GM19239 (cell line): ENCODE results near the gene ZW10.
"Not testable (repeated sequence)": the region's sequence is repeated elsewhere in the genome, so short reads cannot be mapped to it uniquely, and the experiment has no call there.

Experiments used
- DNase-seq: peaks from one replicate; pipeline ENCODE4 v3.0.0; 2011; ENCODE audit warnings: low spot score; ENCODE audit not compliant: insufficient read length
- FAIRE-seq: peaks from 2 replicates; lab custom pipeline; 2011; peaks lifted over from hg19 to GRCh38; lab: Jason Lieb, UNC

Gene ZW10

GRCh38 chr11:113764527-113765219 lies 8.8 kb downstream of the ZW10 start:
- no peak for DNase-seq
- FAIRE-seq: no peak

- not testable (repeated sequence) for DNase-seq, FAIRE-seq
These were observed 10.5 kb downstream of the ZW10 start for GRCh38 chr11:113763040-113763439.

GRCh38 chr11:113760241-113760640 lies 13.3 kb downstream of the ZW10 start:
- DNase-seq: no peak
- FAIRE-seq: no peak

- FAIRE-seq: no peak
- no peak for DNase-seq
These were observed 20.6 kb downstream of the ZW10 start for GRCh38 chr11:113752932-113753331.

GRCh38 chr11:113736323-113736722 lies 37.2 kb downstream of the ZW10 start:
- DNase-seq: no peak
- no peak for FAIRE-seq

- FAIRE-seq: no peak
- no peak for DNase-seq
These were observed 41.4 kb downstream of the ZW10 start for GRCh38 chr11:113732092-113732491.

GRCh38 chr11:113730887-113731726 lies 42.4 kb downstream of the ZW10 start:
- no peak for DNase-seq
- FAIRE-seq: no peak

- FAIRE-seq (no peak), DNase-seq (no peak)
These were observed 44.0 kb downstream of the ZW10 start for GRCh38 chr11:113729456-113729855.

- DNase-seq (no peak), FAIRE-seq (no peak)
These were observed 44.7 kb downstream of the ZW10 start for GRCh38 chr11:113728814-113729213.

GRCh38 chr11:113725913-113726312 lies 47.6 kb downstream of the ZW10 start:
- no peak for DNase-seq

GRCh38 chr11:113725407-113725806 lies 48.1 kb downstream of the ZW10 start:
- DNase-seq (no peak), FAIRE-seq (no peak)

More at GRCh38 chr11:113725913-113726312, 47.6 kb downstream of the ZW10 start:
- FAIRE-seq: no peak

GRCh38 chr11:113724778-113725177 lies 48.7 kb downstream of the ZW10 start:
- no peak for DNase-seq
- no peak for FAIRE-seq

GRCh38 chr11:113723787-113724186 lies 49.7 kb downstream of the ZW10 start:
- no peak for DNase-seq
- no peak for FAIRE-seq

- FAIRE-seq (no peak), DNase-seq (no peak)
These were observed 50.6 kb downstream of the ZW10 start for GRCh38 chr11:113722934-113723333.

GRCh38 chr11:113722221-113722620 lies 51.3 kb downstream of the ZW10 start:
- FAIRE-seq: no peak
- no peak for DNase-seq

GRCh38 chr11:113721462-113722066 lies 51.9 kb downstream of the ZW10 start:
- DNase-seq (no peak), FAIRE-seq (no peak)

- not testable (repeated sequence) for DNase-seq, FAIRE-seq
These were observed 53.0 kb downstream of the ZW10 start for GRCh38 chr11:113720478-113720877.

GRCh38 chr11:113715882-113716625 lies 57.4 kb downstream of the ZW10 start:
- no peak for FAIRE-seq
- no peak for DNase-seq

GRCh38 chr11:113715273-113715672 lies 58.2 kb downstream of the ZW10 start:
- DNase-seq (no peak), FAIRE-seq (no peak)

- FAIRE-seq (no peak), DNase-seq (no peak)
These were observed 62.5 kb downstream of the ZW10 start for GRCh38 chr11:113710989-113711388.
